LNCaP clone FGC (cell line): ENCODE data around the gene ADAMTSL3.

Source experiments
- DNase-seq: peaks from one replicate; pipeline ENCODE4 v3.0.0-alpha.2; 2011; ENCODE audit warnings: low read depth
- H3K4me3 ChIP-seq: 2 replicates; pipeline ENCODE4 v1.5.1; 2011; ENCODE audit warnings: mild to moderate bottlenecking, low read depth, low read length, control low read depth
- CTCF ChIP-seq: IDR thresholded peaks from 2 replicates; pipeline ENCODE4 v1.5.1; 2012; ENCODE audit warnings: mild to moderate bottlenecking; ENCODE audit not compliant: control insufficient read depth, insufficient read depth; ENCODE audit errors: extremely low read depth

The ADAMTSL3 gene

GRCh38 chr15:83690676-83691075 is 36.8 kb downstream of the ADAMTSL3 start:
- DNase-seq = no peak
- H3K4me3 ChIP-seq = no peak overlapping the region
- no peak for TF ChIP-seq CTCF

- TF ChIP-seq CTCF = no peak
- H3K4me3 ChIP-seq = no peak overlapping the region
- no peak for DNase-seq
Observed at GRCh38 chr15:83692746-83693581, 39.0 kb downstream of the ADAMTSL3 start.

- H3K4me3 ChIP-seq = no peak overlapping the region
- TF ChIP-seq CTCF = no peak
- DNase-seq = no peak
Observed at GRCh38 chr15:83694015-83694414, 40.1 kb downstream of the ADAMTSL3 start.

- no peak overlapping the region for H3K4me3 ChIP-seq
- no peak for TF ChIP-seq CTCF
- no peak for DNase-seq
Observed at GRCh38 chr15:83694536-83694935, 40.6 kb downstream of the ADAMTSL3 start.

- no peak for TF ChIP-seq CTCF
- H3K4me3 ChIP-seq = no peak overlapping the region
- no peak for DNase-seq
Observed at GRCh38 chr15:83695246-83695645, 41.3 kb downstream of the ADAMTSL3 start.

- no peak overlapping the region for H3K4me3 ChIP-seq
- DNase-seq = no peak
- no peak for TF ChIP-seq CTCF
Observed at GRCh38 chr15:83695901-83696425, 42.0 kb downstream of the ADAMTSL3 start.
